ENCODE measurements around the gene MYADML2.
"Not testable (repeated sequence)": the region's sequence is repeated elsewhere in the genome, so short reads cannot be mapped to it uniquely, and the experiment has no call there.

Gene MYADML2

GRCh38 chr17:81923302-81924260, 23.5 kb downstream of the MYADML2 start:
- DNase-seq = peak; percentile 87

- DNase-seq = peak; percentile 67
These were observed 24.3 kb downstream of the MYADML2 start for GRCh38 chr17:81922566-81923301.

- DNase-seq = no peak
These were observed 25.0 kb downstream of the MYADML2 start for GRCh38 chr17:81921996-81922565.

GRCh38 chr17:81921537-81921862, 25.5 kb downstream of the MYADML2 start:
- no peak for DNase-seq

- DNase-seq = peak; percentile 40
These were observed 26.2 kb downstream of the MYADML2 start for GRCh38 chr17:81920612-81921536.

GRCh38 chr17:81918832-81919545, 28.0 kb downstream of the MYADML2 start:
- no peak for DNase-seq

- not testable (repeated sequence) for DNase-seq
These were observed 28.7 kb downstream of the MYADML2 start for GRCh38 chr17:81918333-81918669.

GRCh38 chr17:81917565-81918332, 29.3 kb downstream of the MYADML2 start, which contains the start of gene SIRT7:
SIRT7 (minus strand) TSS chr17:81918176; CDS start chr17:81918131, 45 bp downstream.
- no peak for DNase-seq

- no peak for DNase-seq
These were observed 30.6 kb downstream of the MYADML2 start for GRCh38 chr17:81916234-81917001.

- DNase-seq = no peak
These were observed 31.7 kb downstream of the MYADML2 start for GRCh38 chr17:81915331-81915730.

- no peak for DNase-seq
These were observed 32.8 kb downstream of the MYADML2 start for GRCh38 chr17:81914103-81914850.

GRCh38 chr17:81913394-81914102, 33.5 kb downstream of the MYADML2 start:
- DNase-seq = no peak

- DNase-seq = no peak
These were observed 34.4 kb downstream of the MYADML2 start for GRCh38 chr17:81912441-81913309.

GRCh38 chr17:81911969-81912368, 35.1 kb downstream of the MYADML2 start:
- no peak for DNase-seq

- no peak for DNase-seq
These were observed 35.6 kb downstream of the MYADML2 start, which contains the start of gene PCYT2 for GRCh38 chr17:81911277-81911961. PCYT2 (minus strand) TSS chr17:81911399; CDS start chr17:81911355, 44 bp downstream.

GRCh38 chr17:81910840-81911276, 36.2 kb downstream of the MYADML2 start:
- DNase-seq = no peak
